SHP77 treated with DMSO at 0.1 percent for 48 hours (cell line): ENCODE measurements around the gene NMT1.
"Not testable (repeated sequence)": the region's sequence is repeated elsewhere in the genome, so short reads cannot be mapped to it uniquely, and the experiment has no call there.

Source experiments
- DNase-seq: peaks from one replicate; lab custom pipeline; 2025; lab: John Stamatoyannopoulos, UW

Gene NMT1

GRCh38 chr17:45038728-45039634 is 22.1 kb upstream of the NMT1 start:
- DNase-seq, result no peak

- DNase-seq, result no peak
These were observed 20.7 kb upstream of the NMT1 start for GRCh38 chr17:45040459-45040858.

- DNase-seq, result no peak
These were observed 18.6 kb upstream of the NMT1 start for GRCh38 chr17:45042346-45043120.

- DNase-seq, result no peak
These were observed 17.1 kb upstream of the NMT1 start for GRCh38 chr17:45043813-45044540.

GRCh38 chr17:45046537-45047125 is 14.5 kb upstream of the NMT1 start:
- DNase-seq, result no peak

GRCh38 chr17:45048795-45049563 is 12.1 kb upstream of the NMT1 start:
- no peak for DNase-seq

GRCh38 chr17:45050481-45051059 is 10.5 kb upstream of the NMT1 start:
- DNase-seq, result no peak

GRCh38 chr17:45051060-45051719 is 9.9 kb upstream of the NMT1 start, which contains the start of gene DCAKD:
TSS of gene DCAKD (minus strand) at chr17:45051632. CDS start at chr17:45034885, 16,747 bp downstream.
- peak; percentile 74 for DNase-seq

- not testable (repeated sequence) for DNase-seq
These were observed 9.4 kb upstream of the NMT1 start for GRCh38 chr17:45051720-45052051.

- DNase-seq, result peak; percentile 63
These were observed 8.9 kb upstream of the NMT1 start for GRCh38 chr17:45052052-45052772.

- no peak for DNase-seq
These were observed 728 bp upstream of the NMT1 start for GRCh38 chr17:45060382-45060796.

GRCh38 chr17:45061606-45062205 is 589 bp downstream of the NMT1 start:
- DNase-seq, result no peak

- no peak for DNase-seq
These were observed 2.1 kb downstream of the NMT1 start for GRCh38 chr17:45063198-45063597.

GRCh38 chr17:45067637-45068036 is 6.5 kb downstream of the NMT1 start:
- DNase-seq, result no peak

GRCh38 chr17:45070001-45070400 is 8.9 kb downstream of the NMT1 start:
- DNase-seq, result no peak

GRCh38 chr17:45070809-45071208 is 9.7 kb downstream of the NMT1 start:
- DNase-seq, result no peak

- no peak for DNase-seq
These were observed 12.4 kb downstream of the NMT1 start for GRCh38 chr17:45073414-45074070.

GRCh38 chr17:45077643-45078042 is 16.5 kb downstream of the NMT1 start:
- DNase-seq, result no peak
